SU-DHL-6 (cell line): ENCODE data around the gene GREM2.

ENCODE experiments used
- CTCF ChIP-seq: fragments of 200-600 bp; sonication (generic); IDR thresholded peaks from one replicate; pipeline ENCODE4 v1.5.1; 2017; ENCODE audit warnings: antibody characterized with exemption, mild to moderate bottlenecking, low read length, moderate library complexity; ENCODE audit not compliant: insufficient read depth, poor library complexity, severe bottlenecking
- EZH2phosphoT487 ChIP-seq: fragments of 200-600 bp; sonication (generic), shearing (Covaris generic); conservative IDR thresholded peaks from 2 replicates; pipeline ENCODE4 v1.6.1; 2018; ENCODE audit warnings: mild to moderate bottlenecking, antibody characterized with exemption, low read length, moderate library complexity, mixed read lengths

- TF ChIP-seq CTCF (no peak), EZH2phosphoT487 (no peak)
Observed at GRCh38 chr1:240500647-240501046, 111.3 kb downstream of the GREM2 start.
